Stimulated activated CD4-positive, alpha-beta T cell treated with anti-CD3 and anti-CD28 coated beads, Interleukin-1b, Interleukin-23, amount 100 ng/mL, for 24 hours (primary cell): Measurements from ENCODE around the gene TMEM244.
"Not testable (repeated sequence)": the region's sequence is repeated elsewhere in the genome, so short reads cannot be mapped to it uniquely, and the experiment has no call there.

ENCODE experiments used
- DNase-seq, 4 experiments: peaks; one replicate each; pipeline ENCODE4 v3.0.0-alpha.2; 2020; ENCODE audit warnings: low read depth in 4 of 4, low spot score in 1 of 4

TMEM244 gene

DNA sequence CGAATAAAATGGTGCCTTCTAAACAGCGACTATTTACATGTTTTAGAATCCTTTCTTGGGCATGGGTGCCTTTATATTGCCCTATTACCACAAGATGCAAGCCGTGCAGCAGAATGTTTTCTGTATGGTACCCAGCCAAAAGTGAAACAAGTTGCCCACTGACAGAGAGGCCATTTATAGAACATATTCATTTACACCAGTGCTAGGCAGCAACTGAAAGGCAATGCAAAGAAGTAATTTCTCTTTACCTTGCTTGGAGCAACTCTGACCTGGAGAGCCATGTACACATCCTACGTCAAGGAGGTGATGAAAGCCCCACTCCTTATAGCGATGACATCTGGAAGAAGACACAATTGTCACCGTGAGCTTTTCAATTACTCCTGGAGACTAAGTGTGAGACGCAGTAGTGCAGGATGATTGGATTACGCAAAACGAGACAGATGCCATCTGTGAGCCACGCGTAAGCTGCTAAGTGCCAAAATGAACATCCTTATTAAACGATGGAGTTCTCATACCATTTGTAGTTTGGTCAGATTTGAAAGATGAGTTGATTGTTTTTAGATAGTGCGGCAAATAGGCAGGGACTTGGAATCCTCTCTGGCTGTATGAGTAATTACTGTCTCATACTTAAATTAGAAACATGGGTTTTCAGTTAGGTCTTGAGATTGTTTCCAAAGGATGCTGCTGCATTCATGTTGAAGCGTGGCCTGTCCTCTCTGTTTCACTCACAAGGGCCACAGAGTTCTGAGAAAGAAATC is at the start of gene TMEM244:
Gene TMEM244, minus strand, starts transcription at position 408 of the 758 bp plus-strand sequence. Its CDS starts 127 bp downstream, at position 281.
- no peak for DNase-seq

GRCh38 chr6:129908858-129909257 is 47.7 kb upstream of the TMEM244 start:
- DNase-seq: no peak

DNA sequence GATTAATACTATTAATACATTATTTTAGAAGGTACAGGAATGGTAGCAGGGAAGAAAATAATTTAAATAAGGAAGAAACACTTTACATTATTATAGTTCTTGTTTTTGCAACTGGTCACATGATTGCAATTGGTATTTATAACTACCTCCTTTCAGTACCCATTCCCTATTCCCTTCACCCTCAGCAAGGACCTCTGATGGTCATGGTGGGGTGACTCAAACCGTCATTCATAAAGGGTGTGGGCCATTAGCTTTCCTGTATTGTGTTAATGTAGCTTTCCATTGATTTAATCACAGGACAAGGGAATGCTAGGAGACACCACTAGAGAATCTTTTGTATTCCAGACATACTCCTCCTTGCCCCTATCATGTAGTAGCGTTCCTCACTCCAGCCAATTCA is 47.2 kb upstream of the TMEM244 start:
- DNase-seq: no peak

DNA sequence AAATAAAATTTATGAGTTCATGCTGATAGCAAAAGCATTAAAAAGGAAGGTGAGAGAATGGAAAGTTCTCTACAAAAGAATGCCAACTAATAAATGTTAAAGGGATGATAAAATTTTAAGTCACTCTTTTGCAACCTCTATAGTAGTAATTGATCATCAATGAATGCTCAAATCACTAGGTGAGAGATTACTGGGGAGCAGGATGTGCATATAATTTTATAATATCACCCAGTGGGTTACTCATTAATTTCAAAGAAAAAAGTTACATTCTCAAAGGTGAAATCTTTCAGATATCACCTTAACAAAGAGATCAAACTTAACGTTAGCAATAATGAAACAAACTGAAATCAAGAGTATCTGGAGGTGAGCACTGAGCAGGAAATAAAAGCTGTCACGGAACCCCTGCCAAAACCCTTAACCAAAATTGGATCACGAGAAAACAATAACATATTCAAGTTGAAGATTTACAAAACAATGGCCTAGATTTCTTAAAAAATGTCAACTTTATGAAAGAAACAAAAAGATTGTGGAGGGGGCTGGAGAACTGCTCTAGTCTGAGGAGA is 45.5 kb upstream of the TMEM244 start:
- no peak for DNase-seq

GRCh38 chr6:129903082-129903481 is 42.0 kb upstream of the TMEM244 start:
- DNase-seq: no peak

DNA sequence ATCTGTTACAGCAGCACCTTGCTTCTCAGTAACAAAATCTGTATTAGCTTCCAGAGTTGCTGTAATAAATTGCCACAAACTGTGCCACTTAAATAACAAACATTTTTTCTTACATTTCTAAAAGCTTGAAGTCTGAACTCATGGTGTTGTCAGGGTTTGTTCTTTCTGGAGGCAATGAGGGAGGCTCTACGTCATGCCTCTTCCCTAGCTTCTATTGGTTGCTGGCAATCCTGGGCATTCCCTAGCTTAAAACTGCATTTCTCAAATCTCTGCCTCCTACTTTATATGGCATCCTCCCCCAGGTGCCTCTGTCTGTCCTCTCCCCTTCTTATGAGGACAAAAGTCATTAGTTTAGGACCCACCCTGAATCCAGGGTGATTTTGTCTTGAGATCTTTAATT is 41.6 kb upstream of the TMEM244 start:
- DNase-seq: no peak

DNA sequence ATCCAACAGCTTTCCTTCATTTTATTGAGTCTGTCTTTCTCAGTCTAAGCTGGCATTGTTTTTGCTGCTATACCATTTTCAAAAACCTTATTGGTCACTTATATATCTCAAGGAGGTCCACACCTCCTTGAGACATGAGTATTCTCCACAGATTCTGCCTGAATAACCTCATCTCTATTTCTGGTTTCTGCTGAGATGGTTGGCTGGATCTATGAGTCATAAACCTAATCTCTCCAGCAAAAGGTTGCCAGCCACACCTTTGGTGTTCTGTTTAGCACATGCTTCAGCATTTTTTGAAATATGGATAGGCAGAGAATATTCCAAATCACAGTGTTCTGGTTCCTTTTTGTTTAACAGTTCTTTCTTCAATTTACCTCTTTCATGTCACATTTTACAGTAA is 40.8 kb upstream of the TMEM244 start:
- no peak for DNase-seq

GRCh38 chr6:129895692-129896091 is 34.6 kb upstream of the TMEM244 start:
- no peak for DNase-seq

DNA sequence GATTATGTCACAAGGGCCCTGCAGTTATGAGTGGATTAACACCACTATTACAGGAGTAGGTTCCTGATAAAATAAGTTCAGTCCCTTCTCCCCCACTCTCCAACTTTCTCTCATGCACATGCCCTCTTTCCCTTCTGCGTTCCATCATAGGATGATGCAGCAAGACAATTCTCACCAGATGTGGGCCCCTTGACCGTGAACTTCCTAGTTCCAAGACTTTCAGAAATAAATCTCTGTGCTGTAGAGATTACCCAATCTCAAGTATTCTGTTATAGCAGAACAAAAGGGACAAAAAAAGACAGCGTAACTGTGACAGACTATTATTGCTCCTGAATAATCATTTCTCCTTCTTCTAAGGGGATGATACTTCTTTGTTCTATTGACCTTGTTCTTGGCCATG is 33.8 kb upstream of the TMEM244 start:
- no peak for DNase-seq

DNA sequence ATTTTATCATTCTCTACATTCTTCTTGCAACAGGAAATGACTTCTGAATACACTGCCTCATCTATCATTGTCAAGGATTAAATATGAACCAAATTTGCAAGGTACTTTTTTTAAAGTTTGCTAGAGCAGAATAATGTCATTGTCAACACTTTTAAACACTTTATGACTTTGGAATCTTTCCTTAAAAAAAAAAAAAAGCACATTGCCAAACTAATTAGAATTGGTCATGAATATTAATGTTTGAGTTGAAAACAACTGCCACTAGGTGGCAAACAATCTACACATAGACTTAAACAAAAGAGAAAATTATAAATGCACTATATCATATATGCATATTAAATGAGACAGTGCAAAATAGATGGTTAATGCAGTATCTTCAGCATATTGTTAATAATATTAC is 32.5 kb upstream of the TMEM244 start:
- DNase-seq: no peak

DNA sequence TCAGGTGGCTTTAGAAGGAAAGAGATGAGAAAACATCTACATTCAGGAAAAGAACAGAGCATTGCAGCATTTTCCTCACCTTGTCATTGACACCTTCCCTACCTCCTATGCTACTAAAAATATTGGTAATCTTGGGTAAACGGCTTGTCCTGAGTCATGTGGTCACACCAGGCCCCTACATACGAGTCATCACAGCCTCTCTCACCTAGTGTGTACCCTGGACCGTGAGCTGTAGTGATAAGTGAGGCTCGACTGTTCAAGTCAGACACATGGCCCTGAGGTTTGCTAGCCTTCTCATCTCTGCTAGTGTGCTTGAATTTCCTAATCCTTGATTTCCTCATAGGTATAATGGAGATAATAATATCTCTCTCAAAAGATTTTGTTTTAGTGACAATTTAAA is 29.6 kb upstream of the TMEM244 start:
- no peak for DNase-seq

DNA sequence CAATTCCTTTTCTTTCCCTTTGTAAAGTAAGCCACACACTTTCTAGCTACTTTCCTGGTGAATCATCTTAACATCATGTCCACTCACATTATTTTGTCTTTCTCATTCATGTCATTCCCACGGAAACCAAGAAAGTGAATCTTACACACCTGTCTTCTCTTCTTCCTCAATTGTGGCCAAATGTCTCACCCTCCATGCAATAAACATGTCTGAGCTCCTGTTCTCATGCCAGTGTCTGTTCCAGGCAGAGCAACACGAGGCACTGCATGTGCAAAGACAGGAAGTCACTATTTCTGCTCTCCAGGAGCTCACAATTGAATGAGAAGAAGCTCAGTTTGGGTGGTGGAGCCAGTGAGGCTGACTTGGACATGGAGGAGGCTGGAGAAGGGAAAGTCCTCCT is 29.0 kb upstream of the TMEM244 start:
- DNase-seq: no peak

- DNase-seq: no peak
Observed at GRCh38 chr6:129889580-129889979, 28.5 kb upstream of the TMEM244 start.

- DNase-seq: no peak
Observed at GRCh38 chr6:129886401-129887155, 25.5 kb upstream of the TMEM244 start.

DNA sequence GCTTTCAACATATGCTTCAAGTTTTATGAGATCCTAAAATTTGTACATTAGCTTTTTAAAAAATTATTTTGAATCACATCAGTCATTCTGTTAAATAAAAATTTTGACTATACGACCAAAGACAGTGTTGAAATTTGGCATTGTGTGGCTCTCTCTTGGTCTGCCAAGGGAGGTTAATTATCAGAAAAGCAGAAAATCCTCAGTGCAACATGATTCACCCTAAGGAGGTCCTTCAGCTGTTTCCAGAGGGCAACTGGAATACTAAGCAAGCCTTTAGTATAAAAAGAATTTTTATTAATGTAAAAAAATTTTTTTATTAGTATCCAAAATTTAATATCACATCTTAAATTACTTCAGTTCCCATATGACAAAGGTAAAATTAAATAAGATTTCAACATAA is 23.1 kb upstream of the TMEM244 start:
- DNase-seq: no peak

DNA sequence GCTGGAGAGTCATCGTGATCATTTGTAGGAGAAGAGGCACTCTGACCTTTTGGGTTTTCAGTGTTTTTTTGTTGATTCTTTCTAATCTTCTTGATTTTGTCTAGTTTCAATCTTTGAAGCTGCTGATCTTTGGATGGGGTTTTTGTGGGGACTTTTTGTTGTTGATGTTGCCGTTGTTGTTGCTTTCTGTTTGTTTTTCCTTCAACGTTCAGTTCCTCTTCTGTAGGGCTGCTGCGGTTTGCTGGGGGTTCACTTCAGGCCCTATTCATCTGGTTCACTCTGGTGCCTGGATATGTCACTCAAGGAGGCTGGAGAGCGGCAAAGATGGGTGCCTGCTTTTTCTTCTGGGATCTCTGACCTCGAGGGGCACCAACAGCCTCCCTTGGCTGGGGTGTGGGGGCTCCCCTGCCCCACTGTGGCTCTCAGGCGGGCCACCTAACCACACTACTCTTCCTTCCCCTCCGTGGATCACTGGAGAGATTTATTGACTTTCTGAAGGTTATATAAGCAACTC is 21.5 kb upstream of the TMEM244 start:
- DNase-seq: no peak

DNA sequence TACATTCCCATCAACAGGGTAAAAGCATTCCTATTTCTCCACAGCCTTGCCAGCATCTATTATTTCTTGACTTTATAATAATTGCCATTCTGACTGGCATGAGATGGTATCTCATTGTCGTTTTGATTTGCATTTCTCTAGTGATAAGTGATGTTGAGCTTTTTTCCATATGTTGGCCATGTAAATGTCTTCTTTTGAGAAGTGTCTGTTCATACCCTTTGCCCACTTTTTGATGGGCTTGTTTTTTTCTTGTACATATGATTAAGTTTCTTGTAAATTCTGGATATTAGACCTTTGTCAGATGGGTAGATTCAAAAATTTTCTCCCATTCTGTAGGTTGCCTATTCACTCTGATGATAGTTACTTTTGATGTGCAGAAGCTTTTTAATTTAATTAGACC is 16.8 kb upstream of the TMEM244 start:
- not testable (repeated sequence) for DNase-seq

DNA sequence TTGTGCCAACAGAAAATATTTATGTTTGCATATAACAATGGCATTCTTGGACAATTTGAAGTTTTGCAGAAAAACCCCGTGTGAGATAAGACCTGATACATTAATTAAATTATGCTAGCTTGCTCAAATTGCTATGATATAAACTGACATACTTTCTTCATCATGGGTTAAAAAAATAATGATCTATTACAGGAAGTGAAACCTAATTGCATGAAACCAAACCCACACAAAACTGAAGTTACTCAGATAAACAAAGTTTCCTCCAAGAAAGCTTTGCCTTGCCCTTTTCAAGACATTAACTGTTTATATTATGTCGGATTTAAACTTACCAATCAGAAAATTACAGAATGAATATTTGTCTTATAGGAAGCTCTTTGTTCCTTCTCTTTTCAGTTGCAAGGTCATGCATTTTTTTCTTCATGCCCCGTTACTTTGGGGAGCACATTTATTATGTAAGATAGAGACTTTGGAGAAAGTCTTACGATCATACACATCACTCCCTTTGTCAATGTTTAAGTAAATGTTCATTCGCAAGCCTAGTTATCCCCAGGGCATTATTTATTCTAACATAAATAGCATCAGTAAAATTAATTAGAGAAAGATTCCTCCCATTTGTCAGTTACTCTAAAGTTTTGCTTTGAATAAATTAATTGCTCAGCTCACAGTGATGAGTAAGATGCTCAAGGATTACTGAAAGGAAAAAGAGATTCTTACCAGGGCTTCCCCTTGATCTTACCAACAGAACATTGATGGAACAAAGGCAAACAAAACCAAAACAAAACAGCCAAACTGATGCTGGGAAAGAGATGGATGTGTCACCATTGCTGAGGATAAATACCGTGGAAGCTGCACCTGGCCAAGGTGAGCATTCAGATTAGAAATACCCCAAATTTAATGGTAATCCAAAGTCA is 14.8 kb upstream of the TMEM244 start:
- no peak for DNase-seq

DNA sequence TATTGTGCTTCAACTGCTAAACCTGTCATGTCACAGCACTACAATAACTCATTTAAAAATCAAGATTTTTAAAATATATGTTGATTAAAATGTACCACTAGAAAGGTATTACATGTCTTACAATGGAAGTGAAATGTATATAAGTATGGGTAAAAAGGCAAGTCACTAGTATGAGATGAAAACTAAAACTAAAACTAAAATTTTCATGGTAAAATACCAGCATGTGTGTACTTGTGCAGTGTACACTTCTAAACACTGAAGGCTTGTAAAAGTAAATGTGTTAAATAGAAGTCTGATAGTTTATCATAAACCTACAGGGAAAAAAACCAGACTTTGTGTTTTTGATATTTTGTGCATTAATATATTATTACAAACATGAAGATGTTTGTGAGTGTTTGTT is 13.7 kb upstream of the TMEM244 start:
- DNase-seq: no peak

- no peak for DNase-seq
Observed at GRCh38 chr6:129872586-129872985, 11.5 kb upstream of the TMEM244 start.

GRCh38 chr6:129871221-129871620 is 10.1 kb upstream of the TMEM244 start:
- DNase-seq: no peak
